Stimulated activated CD4-positive, alpha-beta T cell treated with anti-CD3 and anti-CD28 coated beads, TNF-alpha, amount 100 ng/mL, for 24 hours (primary cell): ENCODE measurements around the gene ATP1B1.
"Not testable (repeated sequence)": the region's sequence is repeated elsewhere in the genome, so short reads cannot be mapped to it uniquely, and the experiment has no call there.

Experiments used
- DNase-seq, 3 experiments: peaks; one replicate each; pipeline ENCODE4 v3.0.0-alpha.2; 2020; ENCODE audit warnings: low read depth in 3 of 3

The ATP1B1 gene

DNA sequence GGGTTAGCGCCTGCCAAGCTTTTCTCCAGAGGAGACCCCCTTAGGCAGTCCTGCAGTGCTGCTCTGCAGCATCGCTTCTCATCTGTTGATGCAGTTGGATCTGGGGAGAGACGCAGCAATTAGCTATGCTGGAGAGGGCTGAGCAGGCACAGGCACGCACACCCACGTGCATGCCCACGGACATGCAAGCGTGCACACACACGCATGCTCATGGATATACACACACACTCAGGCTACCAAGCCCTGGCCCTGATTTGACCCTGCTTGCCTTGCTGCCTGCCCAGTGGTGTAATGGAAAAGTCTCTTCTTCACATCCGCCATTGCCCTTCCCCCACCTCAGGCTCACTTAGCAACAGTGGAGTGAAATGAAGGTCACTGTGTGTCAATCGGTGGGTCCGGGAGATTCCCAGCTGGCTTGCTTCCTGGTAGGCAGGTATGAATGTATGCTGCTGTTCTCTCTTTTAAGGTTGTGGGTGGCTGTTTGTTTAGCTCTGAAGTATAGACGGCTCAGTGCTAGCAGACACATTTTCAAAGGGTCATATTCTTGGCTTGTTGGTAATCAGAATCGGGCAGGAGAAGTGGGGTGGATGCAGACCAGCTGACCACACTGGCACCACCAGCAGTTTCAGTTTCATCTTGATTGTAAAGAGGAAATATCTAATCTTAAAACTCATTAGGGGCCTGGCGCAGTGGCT, 9.5 kb downstream of the ATP1B1 start:
- DNase-seq = peak in 1 of 3 experiments; percentile 25

DNA sequence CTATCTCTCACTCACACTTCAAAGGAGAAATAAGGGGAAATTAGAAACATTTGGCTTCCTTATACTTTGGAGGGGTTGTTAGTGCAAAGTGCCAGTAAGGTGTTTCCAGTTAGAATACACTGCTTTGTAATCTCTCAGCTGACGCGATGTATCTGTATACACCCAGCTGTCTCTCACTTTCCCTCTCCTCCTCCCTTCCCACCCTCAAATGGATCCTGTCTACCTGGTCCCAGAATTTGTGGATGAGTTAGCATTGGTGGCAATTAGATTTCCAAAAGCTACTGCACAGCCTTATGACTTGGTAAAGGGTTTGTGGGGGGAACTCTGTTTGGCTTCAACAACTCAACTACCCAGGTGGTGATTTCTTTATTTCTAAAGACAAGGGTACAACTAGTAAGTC, 10.5 kb downstream of the ATP1B1 start:
- no peak for DNase-seq

DNA sequence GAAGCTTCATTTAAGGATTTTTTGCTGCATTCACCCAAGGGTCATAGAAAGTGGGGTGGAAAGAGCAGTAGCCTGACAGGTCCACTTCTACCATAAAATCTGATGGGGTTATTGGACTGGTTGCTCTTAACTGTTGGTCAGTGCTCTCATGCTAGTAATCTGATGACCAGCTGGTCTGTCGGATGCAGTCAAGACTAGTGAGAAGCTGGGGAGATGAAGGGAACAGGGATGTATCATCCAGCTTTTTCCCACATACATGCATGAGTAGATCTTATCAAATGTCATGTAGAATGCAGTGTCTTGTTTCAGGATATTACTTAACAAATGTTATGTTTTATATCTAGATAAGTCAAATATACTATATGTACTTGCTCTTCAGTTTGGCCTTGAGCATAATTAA, 11.1 kb downstream of the ATP1B1 start:
- no peak for DNase-seq

DNA sequence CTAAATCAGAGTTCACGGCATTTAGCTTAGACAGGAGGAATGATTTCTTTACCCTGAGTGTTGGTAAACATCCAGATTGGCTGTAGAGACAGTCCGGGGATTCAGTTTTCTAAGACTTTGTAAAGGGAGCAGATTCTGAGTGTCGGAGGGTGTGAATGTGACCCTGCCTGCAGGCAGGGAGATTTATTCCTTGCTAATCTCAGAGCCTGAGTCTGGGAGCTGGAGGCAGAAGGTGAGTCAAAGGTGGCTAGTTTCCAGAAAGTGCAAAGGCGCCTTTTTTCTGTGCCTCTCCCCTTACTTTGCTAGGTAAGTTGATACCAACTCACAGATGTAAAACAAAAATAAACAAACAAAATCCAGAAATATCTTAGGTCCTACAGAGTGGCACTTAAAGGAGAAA, 11.7 kb downstream of the ATP1B1 start:
- DNase-seq = no peak

DNA sequence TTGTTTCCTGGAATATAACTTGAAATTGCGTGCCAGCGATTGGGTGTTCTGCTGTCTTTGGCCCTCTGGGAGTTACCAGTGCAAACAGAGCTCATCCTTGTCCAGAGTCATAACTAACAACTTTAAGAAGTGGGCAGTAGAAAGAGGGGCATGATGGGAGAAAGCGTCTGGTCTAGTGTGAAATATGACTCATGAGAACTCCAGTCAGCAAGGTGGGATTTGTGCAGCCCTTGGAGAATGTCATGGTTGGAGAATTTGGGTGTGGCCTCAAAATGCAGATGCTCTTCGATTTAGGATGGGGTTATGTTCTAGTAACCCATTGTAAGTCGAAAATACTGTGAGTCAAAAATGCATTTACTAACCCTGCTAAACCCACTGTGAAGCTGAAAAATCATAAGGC, 12.9 kb downstream of the ATP1B1 start:
- no peak for DNase-seq

DNA sequence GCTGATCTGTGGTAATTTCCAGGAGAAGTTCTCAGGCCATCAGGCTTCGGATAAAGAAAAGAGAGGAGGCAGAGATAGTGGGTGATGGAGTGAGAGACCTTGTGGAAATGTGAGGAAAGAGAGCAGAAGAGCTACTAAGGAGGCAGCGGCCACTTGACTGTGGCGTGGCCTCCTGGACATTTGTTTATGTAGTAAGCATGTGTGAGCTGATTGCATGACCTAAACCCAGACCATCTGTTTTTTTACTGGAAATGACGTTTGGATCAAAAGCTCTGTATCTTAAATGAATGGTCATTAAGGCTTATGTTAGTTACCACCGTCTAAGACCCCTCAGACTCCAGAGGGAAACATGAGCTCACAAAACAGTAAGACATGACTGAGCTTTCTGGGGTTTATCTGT, 13.6 kb downstream of the ATP1B1 start:
- no peak for DNase-seq

DNA sequence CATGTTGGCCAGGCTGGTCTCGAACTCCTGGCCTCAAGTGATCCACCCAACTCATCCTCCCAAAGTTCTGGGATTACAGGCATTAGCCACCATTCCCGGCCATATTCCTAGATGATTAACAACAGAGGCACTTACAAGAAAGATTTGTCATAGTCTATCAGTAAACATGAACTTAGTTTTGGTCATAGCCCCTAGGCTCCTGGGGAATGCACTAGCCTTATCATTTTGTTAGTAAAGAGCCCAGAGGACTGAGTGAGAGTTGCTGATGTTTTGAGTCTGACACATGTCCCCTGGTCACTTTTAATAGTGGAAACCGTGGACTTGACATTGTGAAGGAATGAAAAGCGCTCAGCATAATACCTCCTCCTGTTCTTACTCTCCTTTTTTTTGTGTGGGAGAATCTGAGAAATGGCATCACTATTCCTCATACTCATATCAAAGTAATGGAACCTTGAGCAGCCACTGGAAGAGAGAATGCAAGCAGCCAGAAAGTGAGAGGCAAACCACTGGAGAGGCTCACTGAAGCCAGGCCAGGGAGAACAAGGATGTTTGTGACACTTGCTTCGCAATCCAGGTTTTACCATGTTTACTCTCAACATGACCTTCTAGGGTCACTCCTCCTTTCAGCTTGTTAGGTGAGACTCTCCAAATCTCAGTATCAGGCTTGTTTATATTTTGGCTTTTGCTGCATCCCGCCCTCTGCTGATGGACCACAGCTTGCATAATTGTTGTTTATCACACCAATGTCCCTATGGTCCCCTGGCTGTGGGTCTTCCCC, 14.8 kb downstream of the ATP1B1 start:
- DNase-seq = no peak

DNA sequence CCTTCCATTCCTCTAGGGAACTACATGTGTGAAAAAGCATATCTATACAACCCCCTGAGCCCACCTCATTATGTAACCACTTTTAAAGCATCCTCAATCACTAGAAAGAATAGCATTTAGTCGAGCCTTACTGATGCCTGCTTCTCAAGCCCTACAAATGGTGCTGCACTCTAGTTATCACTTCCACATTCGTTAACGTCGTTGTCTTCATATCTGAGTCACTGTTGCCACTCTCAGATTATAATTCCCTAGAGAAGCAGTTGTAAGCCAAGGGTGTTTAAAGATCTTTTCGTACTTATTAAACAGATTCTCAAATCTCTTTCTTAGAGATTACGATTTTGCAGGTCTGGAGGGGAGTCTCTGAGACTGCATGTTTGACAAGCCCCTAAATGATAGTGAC, 16.5 kb downstream of the ATP1B1 start:
- no peak for DNase-seq

DNA sequence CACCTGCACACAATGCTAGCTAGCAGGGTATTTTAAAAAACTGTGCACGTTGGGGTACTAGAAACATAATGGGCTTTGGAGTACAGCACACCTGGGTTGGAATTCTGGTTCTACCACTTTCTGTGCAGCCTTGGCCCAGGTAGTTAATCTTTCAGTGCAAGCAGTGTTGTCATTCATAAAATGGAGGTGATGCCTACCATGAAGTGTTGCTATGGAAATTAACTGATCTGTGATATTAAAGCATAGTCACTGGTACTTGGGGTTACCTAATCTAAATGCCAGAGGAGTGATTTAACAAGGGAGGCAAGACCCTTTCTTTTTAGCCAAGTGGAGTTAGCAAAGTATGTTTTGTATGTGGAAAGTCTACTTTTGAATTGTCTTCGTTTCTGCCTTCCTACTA, 18.0 kb downstream of the ATP1B1 start:
- no peak for DNase-seq

DNA sequence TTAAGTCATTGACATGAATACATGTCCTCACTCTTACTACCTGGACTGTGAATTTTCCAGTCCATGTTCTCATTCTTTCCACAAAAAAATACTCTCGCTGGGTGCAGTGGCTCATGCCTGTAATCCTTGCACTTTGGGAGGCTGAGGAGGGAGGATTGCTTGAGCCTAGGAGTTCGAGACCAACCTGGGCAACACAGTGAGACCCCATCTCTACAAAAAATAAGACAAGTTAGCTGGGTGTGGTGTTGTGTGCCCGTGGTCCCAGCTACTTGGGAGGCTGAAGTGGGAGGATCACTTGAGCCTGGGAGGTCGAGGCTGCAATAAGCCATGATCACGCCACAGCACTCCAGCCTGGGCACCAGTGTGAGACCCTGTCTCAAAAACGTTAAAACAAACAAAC, 19.1 kb downstream of the ATP1B1 start:
- not testable (repeated sequence) for DNase-seq

DNA sequence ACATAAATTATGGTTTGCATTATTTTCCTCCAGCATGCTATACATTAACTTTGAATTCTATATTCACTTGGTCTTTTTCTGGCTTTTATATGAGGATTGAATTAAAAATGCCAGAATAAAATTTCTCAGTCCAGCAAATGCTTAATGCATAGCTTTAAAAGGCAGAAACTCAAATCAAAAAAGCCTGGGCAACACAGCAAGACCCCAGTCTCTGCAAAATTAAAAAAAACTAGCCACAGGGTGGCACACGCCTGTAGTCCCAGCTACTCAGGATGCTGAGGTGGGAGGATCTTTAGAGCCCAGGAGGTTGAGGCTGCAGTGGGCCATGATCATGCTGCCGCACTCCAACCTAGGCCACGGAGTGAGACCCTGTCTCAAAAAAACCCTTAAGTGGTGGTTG, 19.8 kb downstream of the ATP1B1 start:
- no peak for DNase-seq

DNA sequence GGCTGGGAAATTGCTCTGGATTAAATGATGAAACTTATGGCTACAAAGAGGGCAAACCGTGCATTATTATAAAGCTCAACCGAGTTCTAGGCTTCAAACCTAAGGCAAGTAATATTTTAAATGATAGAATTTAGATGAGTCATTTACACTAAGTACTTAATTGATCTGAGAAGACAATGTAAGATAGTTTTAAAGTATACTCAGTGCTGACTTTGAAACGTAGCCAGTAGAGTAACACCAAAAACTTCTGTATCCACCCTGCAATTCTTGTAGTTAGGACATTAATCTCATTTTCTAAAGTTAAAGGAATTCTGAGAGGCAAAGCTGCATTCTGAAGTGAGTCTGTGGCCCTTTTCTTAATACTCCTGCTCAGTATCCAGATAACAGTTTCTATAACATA, 20.8 kb downstream of the ATP1B1 start:
- no peak for DNase-seq

DNA sequence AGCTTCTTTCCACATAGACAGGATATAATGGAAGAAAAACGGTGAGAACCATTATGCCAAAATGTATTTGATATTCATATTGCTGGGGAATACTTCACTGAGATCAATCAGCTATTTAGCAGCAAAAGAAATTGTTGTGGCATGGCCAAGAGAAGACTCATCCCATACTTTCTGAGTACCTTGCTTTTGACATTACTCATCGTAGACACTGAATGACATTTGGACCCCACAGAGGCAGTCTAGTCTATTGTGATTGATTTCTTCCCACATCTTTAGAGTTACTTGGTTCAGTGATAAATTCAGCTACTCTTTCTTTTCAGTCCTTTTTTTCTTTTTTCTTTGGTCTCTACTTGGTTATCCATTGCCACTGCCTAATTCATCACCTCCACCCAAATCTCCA, 22.1 kb downstream of the ATP1B1 start:
- DNase-seq = no peak

DNA sequence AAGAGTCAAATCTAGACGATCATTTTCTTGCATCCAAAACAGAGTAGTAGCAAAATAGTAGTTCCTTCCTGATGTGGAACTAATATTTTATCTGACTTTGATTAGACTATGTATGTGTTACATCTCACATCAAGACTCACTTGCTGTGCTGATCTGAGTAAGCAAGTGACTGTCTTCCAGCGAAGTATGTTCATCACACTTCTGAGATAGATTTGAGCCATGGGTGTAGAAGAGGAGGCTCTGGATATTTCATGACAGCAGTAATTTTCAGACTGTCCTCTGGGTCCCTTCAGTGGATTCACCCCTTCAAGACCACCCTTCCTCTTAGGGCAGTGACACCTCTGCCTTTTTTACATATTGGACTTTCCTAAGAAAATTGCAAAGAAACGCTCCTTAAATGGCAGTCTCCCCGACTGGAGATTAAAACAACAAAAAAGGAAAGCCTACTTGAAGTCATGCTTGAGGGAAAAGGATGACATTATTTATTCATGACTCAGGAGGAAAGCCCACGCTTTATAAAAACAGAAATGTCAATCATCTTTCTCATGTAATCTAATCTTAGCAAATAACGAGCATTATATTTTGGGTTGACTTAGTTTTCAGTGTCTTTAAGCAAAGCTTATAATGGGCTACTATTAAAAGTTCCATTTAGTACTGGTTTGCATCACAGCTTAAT, 22.8 kb downstream of the ATP1B1 start:
- DNase-seq = no peak

DNA sequence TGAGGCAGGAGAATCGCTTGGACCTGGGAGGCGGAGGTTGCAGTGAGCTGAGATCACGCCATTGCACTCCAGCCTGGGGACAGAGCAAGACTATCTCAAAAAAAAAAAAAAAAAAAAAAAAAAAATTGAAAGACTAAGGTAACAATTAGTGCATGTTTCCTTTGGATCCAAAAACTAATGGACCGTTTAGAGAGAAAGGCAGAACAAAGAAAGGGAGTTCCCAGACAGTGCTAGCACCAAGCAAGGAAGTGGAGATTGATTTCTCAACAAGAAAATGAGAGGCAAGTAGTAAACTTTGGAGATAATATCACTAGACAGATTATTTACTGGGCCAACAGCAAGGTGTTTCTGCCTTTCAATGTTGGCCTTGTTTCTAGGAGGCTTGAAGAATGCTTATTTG, 24.2 kb downstream of the ATP1B1 start:
- DNase-seq = no peak

DNA sequence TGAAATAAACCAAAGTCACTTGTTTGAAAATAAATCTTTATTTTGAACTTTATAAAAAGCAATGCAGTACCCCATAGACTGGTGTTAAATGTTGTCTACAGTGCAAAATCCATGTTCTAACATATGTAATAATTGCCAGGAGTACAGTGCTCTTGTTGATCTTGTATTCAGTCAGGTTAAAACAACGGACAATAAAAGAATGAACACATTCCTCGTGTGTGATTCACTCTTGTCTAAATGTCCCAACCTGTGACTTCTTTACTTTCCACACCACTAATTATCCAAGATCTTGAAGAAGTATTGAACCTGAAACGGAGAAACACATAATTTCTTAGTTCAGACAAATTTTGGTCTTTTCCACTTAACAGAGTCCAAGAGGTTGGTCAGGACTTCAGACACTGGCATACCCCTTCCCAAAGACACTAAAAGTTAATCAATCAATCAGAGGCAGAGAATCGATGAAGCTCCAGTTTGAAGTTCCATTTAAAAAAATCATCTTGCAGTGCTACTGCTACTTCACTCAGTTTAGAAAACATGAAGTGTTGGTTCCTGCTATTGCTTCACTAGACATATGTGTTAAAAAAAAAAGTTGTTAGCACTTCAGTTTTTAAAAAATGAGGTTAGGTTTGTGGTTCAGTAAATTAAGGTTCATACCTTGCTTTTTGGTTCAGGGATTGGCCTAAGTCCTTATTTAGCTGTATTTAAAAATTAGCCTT, 26.2 kb downstream of the ATP1B1 start:
- DNase-seq = no peak

DNA sequence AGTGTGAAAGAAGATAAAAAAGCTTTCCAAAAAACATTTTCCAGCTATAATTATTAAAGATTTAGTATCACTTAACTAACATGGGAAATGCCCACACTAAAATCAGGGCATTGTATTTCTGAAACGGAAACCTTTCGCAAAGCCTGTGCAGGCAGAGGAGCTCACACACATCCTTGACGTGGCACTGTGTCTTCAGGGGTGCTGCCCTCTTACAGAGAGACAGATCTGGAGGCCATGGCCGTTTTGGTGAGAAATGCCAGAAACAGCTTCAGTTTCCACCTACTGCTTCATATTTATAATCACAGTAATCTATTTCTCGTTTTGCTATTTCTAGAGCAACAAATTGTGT, 26.7 kb downstream of the ATP1B1 start:
- no peak for DNase-seq

DNA sequence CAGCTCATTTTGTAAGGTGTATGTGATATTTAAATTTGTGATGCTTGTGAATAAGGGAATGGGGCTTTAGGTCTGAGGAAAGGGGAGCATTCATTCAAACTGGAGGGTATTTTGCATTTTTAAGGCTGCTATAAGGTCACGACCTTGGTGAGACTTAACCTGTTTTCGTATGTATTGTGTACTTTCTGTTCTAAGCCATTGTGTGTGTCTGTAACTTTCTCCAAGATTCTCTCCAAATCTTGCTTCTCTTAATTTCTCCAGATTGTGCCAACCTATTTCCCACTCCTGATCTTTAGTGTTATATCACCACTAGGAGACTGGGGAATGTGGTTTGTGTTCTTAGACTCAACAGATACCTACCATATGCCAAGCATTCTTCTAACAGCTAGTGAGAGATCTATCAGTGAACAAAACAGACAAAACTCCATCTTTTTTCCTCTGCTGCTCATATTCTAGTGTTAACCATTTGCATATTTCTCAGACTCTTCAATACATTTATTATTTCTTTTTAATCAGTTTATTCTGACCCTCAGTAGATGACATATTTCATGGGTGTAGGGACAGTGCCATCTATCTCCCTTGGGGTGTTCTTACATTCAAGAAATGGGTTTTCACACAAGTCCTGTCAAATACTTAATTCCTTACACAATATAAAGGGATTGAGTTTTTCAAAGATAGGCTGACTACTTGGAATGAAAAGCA, 27.5 kb downstream of the ATP1B1 start:
- no peak for DNase-seq

DNA sequence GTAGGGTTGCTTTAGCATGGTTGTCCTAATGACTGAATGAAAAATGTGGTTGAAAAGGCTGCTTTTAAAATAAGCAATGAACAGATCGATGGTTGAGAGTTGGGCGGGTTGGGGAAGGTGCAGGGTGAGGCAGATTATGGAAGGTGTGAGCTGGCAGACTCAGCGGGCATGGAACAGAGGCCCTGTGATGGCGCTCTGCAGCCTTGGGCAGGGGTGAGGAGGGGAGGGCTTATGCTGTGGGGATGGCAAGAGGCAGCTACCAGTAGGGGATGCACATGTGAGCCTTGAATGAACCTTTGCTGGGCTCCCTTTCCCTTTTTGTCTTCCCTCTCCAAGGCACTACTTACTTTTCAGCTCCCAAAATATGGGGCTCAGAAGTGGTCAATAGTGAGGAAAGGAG, 30.9 kb downstream of the ATP1B1 start:
- DNase-seq = no peak

DNA sequence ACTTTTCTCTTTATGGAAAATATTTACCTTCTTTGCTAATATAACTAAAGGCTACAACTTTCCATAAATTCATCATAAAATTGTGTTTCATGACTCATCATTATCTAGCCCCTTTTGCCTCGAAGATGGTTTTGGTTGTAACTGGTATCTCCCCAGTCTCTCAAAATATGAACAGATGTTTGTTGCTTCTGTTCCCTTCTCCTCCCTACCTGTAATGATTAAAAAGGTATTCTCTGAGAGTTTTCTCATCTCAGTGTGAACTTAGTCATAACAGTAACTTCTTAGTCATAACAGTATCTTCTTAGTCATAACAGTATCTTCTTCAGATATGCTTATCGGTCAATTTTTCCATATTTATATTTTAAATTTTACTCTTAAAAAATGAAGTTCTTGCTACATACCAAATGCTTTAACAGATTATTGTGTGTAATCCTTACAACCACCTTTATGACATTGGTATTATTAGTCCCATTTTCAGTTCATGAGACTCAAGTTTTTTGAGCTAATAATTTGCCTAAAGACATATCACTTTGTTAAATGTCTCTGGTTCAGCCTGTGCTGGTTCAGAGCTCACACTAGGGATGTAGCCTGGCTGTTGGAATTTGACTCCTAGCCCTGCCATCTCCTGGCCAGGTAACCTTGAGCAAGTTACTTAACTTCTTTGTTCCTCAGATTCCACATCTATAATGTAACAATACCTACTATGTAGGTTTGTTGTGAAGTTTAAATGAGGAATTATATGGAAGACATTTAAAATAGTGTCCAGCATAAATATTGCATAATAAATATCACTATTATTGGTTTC, 32.6 kb downstream of the ATP1B1 start:
- no peak for DNase-seq

DNA sequence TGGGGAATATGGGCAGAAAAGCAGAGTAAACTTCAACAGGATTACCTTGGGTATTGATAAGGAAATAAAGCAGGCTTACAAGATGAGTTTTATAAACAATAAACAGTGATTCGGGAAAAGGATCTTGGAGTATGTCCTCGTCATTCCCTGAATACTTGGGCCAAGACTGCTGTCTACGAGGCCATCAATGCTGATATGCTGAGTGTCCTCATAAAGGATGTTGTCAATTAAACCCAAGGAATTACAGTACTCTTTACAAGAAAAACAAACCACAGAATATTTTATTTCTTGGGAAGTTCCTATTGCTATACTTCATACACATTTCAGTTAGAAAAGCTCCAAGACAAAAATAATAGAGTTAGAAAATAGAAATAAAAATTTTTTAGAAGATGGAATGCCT, 34.9 kb downstream of the ATP1B1 start:
- DNase-seq = no peak
